Loucy (cell line): ENCODE results near the gene HOXA3.

ENCODE experiments used
- H2AFZ ChIP-seq: fragments of 200-600 bp; sonication (generic); 2 replicates; pipeline ENCODE4 v1.6.0; 2016; ENCODE audit warnings: antibody characterized with exemption, mild to moderate bottlenecking, low read length, moderate library complexity
- H3F3A ChIP-seq: fragments of 200-600 bp; 2 replicates; pipeline ENCODE4 v1.6.0; 2016; ENCODE audit warnings: antibody characterized with exemption, low read depth, mild to moderate bottlenecking
- H3K27me3 ChIP-seq: fragments of 200-600 bp; sonication (generic); 2 replicates; pipeline ENCODE4 v1.6.1; 2014; ENCODE audit warnings: low read length, mild to moderate bottlenecking; ENCODE audit not compliant: insufficient read depth, poor library complexity, severe bottlenecking
- H3K36me3 ChIP-seq: fragments of 200-600 bp; sonication (generic); 2 replicates; pipeline ENCODE4 v1.6.1; 2016; ENCODE audit warnings: low read length; ENCODE audit not compliant: insufficient read depth
- H3K4me1 ChIP-seq: fragments of 200-600 bp; sonication (generic); 2 replicates; pipeline ENCODE4 v1.5.1; 2014; ENCODE audit warnings: low read length, mild to moderate bottlenecking; ENCODE audit not compliant: insufficient read depth, poor library complexity, severe bottlenecking
- H3K4me2 ChIP-seq: fragments of 200-600 bp; sonication (generic); 2 replicates; pipeline ENCODE4 v1.6.0; 2014; ENCODE audit warnings: antibody characterized with exemption, low read length, low read depth, mild to moderate bottlenecking; ENCODE audit not compliant: poor library complexity, severe bottlenecking
- H3K4me3 ChIP-seq: fragments of 200-600 bp; sonication (generic); 2 replicates; pipeline ENCODE4 v1.5.1; 2014; ENCODE audit warnings: low read length, mild to moderate bottlenecking, mixed read lengths; ENCODE audit not compliant: poor library complexity, severe bottlenecking
- H3K79me2 ChIP-seq: fragments of 200-600 bp; sonication (generic); 2 replicates; pipeline ENCODE4 v1.6.1; 2014; ENCODE audit warnings: low read length; ENCODE audit not compliant: insufficient read depth
- H3K9ac ChIP-seq: fragments of 200-600 bp; sonication (generic); 2 replicates; pipeline ENCODE4 v1.6.0; 2014; ENCODE audit warnings: mild to moderate bottlenecking, low read depth, low read length, moderate library complexity; ENCODE audit not compliant: poor library complexity, severe bottlenecking
- H3K9me2 ChIP-seq: fragments of 200-600 bp; sonication (generic); replicated peaks from 2 replicates; pipeline ENCODE4 v1.6.1; 2016; ENCODE audit warnings: low read depth, low read length, mixed read lengths
- H3K9me3 ChIP-seq: fragments of 200-600 bp; sonication (generic); 2 replicates; pipeline ENCODE4 v1.6.1; 2014; ENCODE audit warnings: mild to moderate bottlenecking, antibody characterized with exemption, low read length, low read depth; ENCODE audit not compliant: insufficient read depth
- H4K20me1 ChIP-seq: fragments of 200-600 bp; sonication (generic); 2 replicates; pipeline ENCODE4 v1.6.0; 2014; ENCODE audit warnings: antibody characterized with exemption, low read length, mild to moderate bottlenecking; ENCODE audit not compliant: insufficient read depth, poor library complexity, severe bottlenecking
- CTCF ChIP-seq: fragments of 200-600 bp; sonication (generic); conservative IDR thresholded peaks from 2 replicates; pipeline ENCODE4 v1.5.1; 2014; ENCODE audit warnings: mild to moderate bottlenecking, antibody characterized with exemption, low read length
- EZH2phosphoT487 ChIP-seq: fragments of 200-600 bp; IDR thresholded peaks from 2 replicates; pipeline ENCODE4 v1.6.1; 2018; ENCODE audit warnings: antibody characterized with exemption, mild to moderate bottlenecking, moderate library complexity, borderline replicate concordance

The HOXA3 gene

GRCh38 chr7:27079234-27079975, 73.0 kb downstream of the HOXA3 start:
- Histone ChIP-seq H2AFZ (peak overlapping the region; percentile 71; the same call in 1 of the 2 replicates), H3K9me2 (no peaks in the 10 kb centered on the region)
- no peak for TF ChIP-seq CTCF
- TF ChIP-seq EZH2phosphoT487, result no peak

GRCh38 chr7:27078616-27079233, 73.7 kb downstream of the HOXA3 start:
- H4K20me1 ChIP-seq, result no peaks in the 10 kb centered on the region
- TF ChIP-seq CTCF (no peak), EZH2phosphoT487 (no peak)
- no peaks in the 10 kb centered on the region for H3K9me2 ChIP-seq
- no peaks in the 10 kb centered on the region for H3K27me3 ChIP-seq
- H3K36me3 ChIP-seq, result no peaks in the 10 kb centered on the region
- no peak overlapping the region for H3K4me2 ChIP-seq
- no peaks in the 10 kb centered on the region for H3K79me2 ChIP-seq
- peaks cover 4% of the 10 kb centered on the region for H3K4me1 ChIP-seq
- no peaks in the 10 kb centered on the region for H3F3A ChIP-seq
- no peak overlapping the region for H3K4me3 ChIP-seq
- no peak overlapping the region for H2AFZ ChIP-seq
- H3K9me3 ChIP-seq, result no peaks in the 10 kb centered on the region
- no peak overlapping the region for H3K9ac ChIP-seq

More at GRCh38 chr7:27079234-27079975, 73.0 kb downstream of the HOXA3 start:
- Histone ChIP-seq H3K9me3 (no peaks in the 10 kb centered on the region), H3K27me3 (no peaks in the 10 kb centered on the region), H4K20me1 (no peaks in the 10 kb centered on the region), H3K4me3 (no peak overlapping the region), H3K79me2 (no peaks in the 10 kb centered on the region), H3K36me3 (no peaks in the 10 kb centered on the region), H3K4me1 (peaks cover 4% of the 10 kb centered on the region), H3K9ac (no peak overlapping the region), H3K4me2 (peak overlapping the region; percentile 17), H3F3A (no peaks in the 10 kb centered on the region)

- no peaks in the 10 kb centered on the region for H3F3A ChIP-seq
- H4K20me1 ChIP-seq, result no peaks in the 10 kb centered on the region
- H3K4me3 ChIP-seq, result no peak overlapping the region
- H3K79me2 ChIP-seq, result no peaks in the 10 kb centered on the region
- H3K9ac ChIP-seq, result no peak overlapping the region
- H3K36me3 ChIP-seq, result no peaks in the 10 kb centered on the region
- TF ChIP-seq EZH2phosphoT487 (no peak), CTCF (no peak)
- H2AFZ ChIP-seq, result no peak overlapping the region
- no peaks in the 10 kb centered on the region for H3K9me3 ChIP-seq
- no peaks in the 10 kb centered on the region for H3K27me3 ChIP-seq
- no peak overlapping the region for H3K4me2 ChIP-seq
- H3K4me1 ChIP-seq, result peaks cover 6% of the 10 kb centered on the region
- H3K9me2 ChIP-seq, result no peaks in the 10 kb centered on the region
These were observed 79.3 kb downstream of the HOXA3 start for GRCh38 chr7:27073076-27073475.
